ENCODE data around the gene TRAF3IP3.

The TRAF3IP3 gene

GRCh38 chr1:209802117-209802779, 46.4 kb downstream of the TRAF3IP3 start:
- no peak for DNase-seq

GRCh38 chr1:209802780-209803152, 46.9 kb downstream of the TRAF3IP3 start:
- no peak for DNase-seq

- DNase-seq = no peak
These were observed 47.7 kb downstream of the TRAF3IP3 start for GRCh38 chr1:209803568-209803967.

GRCh38 chr1:209805341-209805781, 49.5 kb downstream of the TRAF3IP3 start:
- no peak for DNase-seq

GRCh38 chr1:209805875-209806760, 50.3 kb downstream of the TRAF3IP3 start, which contains the start of gene IRF6:
IRF6 (minus strand) TSS chr1:209806142; CDS start chr1:209801413, 4,729 bp downstream.
- DNase-seq = peak; percentile 65

GRCh38 chr1:209807509-209807908, 51.7 kb downstream of the TRAF3IP3 start:
- DNase-seq = no peak

- no peak for DNase-seq
These were observed 52.3 kb downstream of the TRAF3IP3 start for GRCh38 chr1:209808059-209808581.

GRCh38 chr1:209809611-209810010, 53.8 kb downstream of the TRAF3IP3 start:
- no peak for DNase-seq

- no peak for DNase-seq
These were observed 54.9 kb downstream of the TRAF3IP3 start for GRCh38 chr1:209810783-209811182.

- no peak for DNase-seq
These were observed 58.0 kb downstream of the TRAF3IP3 start for GRCh38 chr1:209813902-209814301.

- DNase-seq = peak; percentile 10
These were observed 59.6 kb downstream of the TRAF3IP3 start for GRCh38 chr1:209815490-209815889.

- no peak for DNase-seq
These were observed 60.1 kb downstream of the TRAF3IP3 start for GRCh38 chr1:209815931-209816341.

GRCh38 chr1:209816923-209817322, 61.1 kb downstream of the TRAF3IP3 start:
- DNase-seq = no peak

- DNase-seq = no peak
These were observed 61.8 kb downstream of the TRAF3IP3 start for GRCh38 chr1:209817691-209818090.

- no peak for DNase-seq
These were observed 63.2 kb downstream of the TRAF3IP3 start for GRCh38 chr1:209819058-209819457.

GRCh38 chr1:209820986-209821385, 65.1 kb downstream of the TRAF3IP3 start:
- no peak for DNase-seq

GRCh38 chr1:209822706-209823105, 66.9 kb downstream of the TRAF3IP3 start:
- no peak for DNase-seq

GRCh38 chr1:209823143-209824041, 67.5 kb downstream of the TRAF3IP3 start:
- peak; percentile 65 for DNase-seq

GRCh38 chr1:209825591-209826434, 70.0 kb downstream of the TRAF3IP3 start:
- DNase-seq = no peak

GRCh38 chr1:209827384-209828262, 71.8 kb downstream of the TRAF3IP3 start, which contains the start of gene UTP25:
UTP25 (plus strand) TSS chr1:209827972; CDS start chr1:209828064, 92 bp downstream.
- peak; percentile 94 for DNase-seq

All from CD4-positive, alpha-beta T cell treated with Interleukin-4 for 4 hours (primary cell).